A549 (cell line): ENCODE measurements around the gene ZNF543.

Experiments
- CHD4 ChIP-seq: fragments of 200-600 bp; sonication (generic); IDR thresholded peaks from 2 replicates; pipeline ENCODE4 v1.6.1; 2016; ENCODE audit warnings: antibody characterized with exemption, mild to moderate bottlenecking, borderline replicate concordance
- CTCF ChIP-seq: fragments of >200 bp; sonication (Bioruptor Twin); formaldehyde crosslinking; IDR thresholded peaks from 3 replicates; pipeline ENCODE4 v1.5.1; 2016
- EHF ChIP-seq: fragments of 250-450 bp; sonication (Bioruptor Pico); IDR thresholded peaks from 2 replicates; pipeline ENCODE4 v1.5.0; 2020; ENCODE audit warnings: mild to moderate bottlenecking
- ELK1 ChIP-seq: fragments of 150-350 bp; IDR thresholded peaks from 2 replicates; pipeline ENCODE4 v1.6.1; 2014; ENCODE audit warnings: low read depth, mild to moderate bottlenecking, low read length
- FOXS1 ChIP-seq: fragments of 250-450 bp; sonication (Bioruptor Pico); IDR thresholded peaks from 2 replicates; pipeline ENCODE4 v1.5.0; 2020; ENCODE audit warnings: mild to moderate bottlenecking, moderate library complexity
- HDAC2 ChIP-seq: fragments of 200-600 bp; sonication (generic); IDR thresholded peaks from 2 replicates; pipeline ENCODE4 v1.6.1; 2016
- MAZ ChIP-seq: fragments of 150-350 bp; IDR thresholded peaks from 2 replicates; pipeline ENCODE4 v1.6.1; 2014; ENCODE audit warnings: antibody characterized with exemption, low read depth, low read length, borderline replicate concordance
- POLR2A ChIP-seq: IDR thresholded peaks from 2 replicates; pipeline ENCODE4 v1.6.1; 2012; ENCODE audit warnings: mild to moderate bottlenecking, low read length
- RARB ChIP-seq: fragments of 250-450 bp; sonication (Bioruptor Pico); IDR thresholded peaks from 2 replicates; pipeline ENCODE4 v1.8.0; 2021; ENCODE audit warnings: mild to moderate bottlenecking, moderate library complexity
- REST ChIP-seq: fragments of 200-600 bp; sonication (generic); IDR thresholded peaks from 2 replicates; pipeline ENCODE4 v1.6.1; 2016; ENCODE audit warnings: antibody characterized with exemption, mild to moderate bottlenecking, moderate library complexity
- RFX5 ChIP-seq: fragments of 450-650 bp; IDR thresholded peaks from 2 replicates; pipeline ENCODE4 v1.7.1; 2014; ENCODE audit warnings: antibody characterized with exemption, mild to moderate bottlenecking, moderate library complexity
- SREBF2 ChIP-seq: fragments of 450-650 bp; IDR thresholded peaks from 2 replicates; pipeline ENCODE4 v1.6.1; 2014; ENCODE audit warnings: mild to moderate bottlenecking, moderate library complexity

- TF ChIP-seq POLR2A: no peak
- no peak for TF ChIP-seq CTCF
- TF ChIP-seq FOXS1 (CRISPR knock-in tag): no peak
- no peak for TF ChIP-seq REST
- TF ChIP-seq MAZ: no peak
- no peak for TF ChIP-seq HDAC2
- no peak for TF ChIP-seq ELK1
- TF ChIP-seq CHD4: no peak
- TF ChIP-seq EHF: no peak
- no peak for TF ChIP-seq RARB (CRISPR knock-in tag)
- no peak for TF ChIP-seq SREBF2
- TF ChIP-seq RFX5: no peak
These were observed 53.9 kb downstream of the ZNF543 start for GRCh38 chr19:57374179-57374578.
